ENCODE measurements around the gene CD8A.

Gene CD8A

DNA sequence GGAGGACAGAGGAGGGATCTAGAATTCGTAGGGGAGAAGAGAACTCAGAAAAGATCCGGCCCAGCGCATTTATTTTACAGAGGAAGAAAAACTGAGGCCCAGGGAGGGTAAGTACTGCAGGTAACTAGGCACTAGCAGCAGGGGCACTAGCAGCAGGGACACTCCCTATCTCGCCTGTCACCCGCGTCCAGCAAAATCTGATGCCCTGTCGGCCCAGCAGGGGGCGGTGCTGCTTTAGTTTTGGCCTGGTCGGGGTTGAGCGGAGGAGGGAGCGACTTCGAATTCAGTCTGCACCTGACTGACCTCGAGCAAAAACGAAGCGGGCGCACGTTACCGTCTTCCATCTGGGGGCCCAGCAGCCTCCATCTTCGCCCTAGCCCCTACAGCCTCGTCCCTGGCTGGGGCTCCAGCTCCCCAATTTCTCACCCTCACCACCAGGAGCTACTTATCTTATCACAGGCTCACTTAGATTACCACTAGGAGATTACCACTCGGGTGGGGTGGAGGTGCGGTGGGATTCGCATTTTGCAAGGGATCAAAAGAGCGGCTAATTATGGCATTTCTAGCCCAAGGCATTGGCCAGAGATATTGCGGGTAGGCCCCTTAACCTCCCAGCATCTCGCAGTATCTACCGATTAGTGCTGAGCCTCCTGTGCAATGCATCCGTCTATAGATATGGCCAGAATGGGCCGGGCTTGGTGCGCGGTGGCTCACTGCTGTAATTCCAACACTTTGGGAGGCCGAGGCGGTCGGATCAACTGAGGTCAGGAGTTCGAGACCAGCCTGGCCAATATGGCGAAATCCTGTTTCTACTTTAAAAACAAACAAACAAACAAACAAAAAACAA lies 17.8 kb upstream of the CD8A start:
- DNase-seq (ENCODE audit: low read depth, low spot score) = peak; percentile 26

DNA sequence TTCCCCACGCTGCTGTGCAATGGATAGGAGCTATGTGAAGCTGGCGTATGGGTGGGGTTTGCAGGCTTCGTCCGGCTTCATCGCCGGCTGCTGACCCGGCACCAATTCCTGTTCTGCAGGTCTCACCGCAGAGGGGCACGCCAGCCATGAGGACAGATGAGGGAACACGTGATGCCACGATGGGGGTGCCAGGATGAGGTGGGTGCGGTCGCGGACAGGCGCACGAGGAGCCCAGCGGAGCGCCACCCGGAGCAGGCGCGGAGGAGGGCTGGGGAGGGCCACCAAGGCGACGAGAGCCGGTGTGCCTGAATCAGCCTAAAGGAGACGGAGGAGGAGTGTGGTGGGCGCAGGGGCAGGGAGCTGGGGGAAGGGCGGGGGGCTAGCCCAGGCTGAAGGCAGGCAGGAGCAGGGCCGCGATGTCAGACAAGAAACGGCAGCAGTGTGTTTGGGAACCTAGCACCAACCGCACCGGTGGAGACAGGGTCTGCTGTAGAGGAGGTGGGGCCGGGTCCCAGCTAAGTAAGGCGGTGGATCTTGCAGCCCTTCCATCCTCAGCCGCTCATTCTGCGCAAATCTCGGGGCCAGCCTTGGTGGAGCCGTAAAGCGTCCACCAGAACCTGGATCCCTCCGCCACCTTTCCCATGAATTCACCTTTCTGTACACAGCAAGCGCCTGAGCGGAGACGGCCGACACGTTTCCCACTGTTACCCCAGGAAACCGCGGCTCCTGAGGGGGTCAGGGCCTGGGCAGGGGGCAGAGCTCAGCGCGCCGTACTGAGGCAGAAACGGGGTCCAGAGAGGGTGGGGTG lies 17.0 kb upstream of the CD8A start:
- DNase-seq (ENCODE audit: low read depth, low spot score) = no peak

DNA sequence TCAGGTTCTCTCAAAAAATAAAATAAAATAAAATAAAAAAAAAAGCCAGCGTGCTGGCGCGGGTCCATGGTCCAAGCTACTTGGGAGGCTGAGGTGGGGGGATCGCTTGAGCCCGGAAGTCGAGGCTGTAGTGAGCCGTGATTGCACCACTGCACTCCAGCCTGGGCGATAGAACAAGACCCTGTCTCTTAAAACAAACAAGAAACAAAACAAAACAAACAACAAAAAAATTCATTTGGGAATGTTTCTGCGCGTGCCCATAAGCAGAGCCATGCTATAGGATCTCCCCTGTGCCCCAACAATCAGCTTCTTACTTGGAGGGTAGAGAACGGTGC lies 16.4 kb upstream of the CD8A start:
- no peak for DNase-seq (ENCODE audit: low read depth, low spot score)

DNA sequence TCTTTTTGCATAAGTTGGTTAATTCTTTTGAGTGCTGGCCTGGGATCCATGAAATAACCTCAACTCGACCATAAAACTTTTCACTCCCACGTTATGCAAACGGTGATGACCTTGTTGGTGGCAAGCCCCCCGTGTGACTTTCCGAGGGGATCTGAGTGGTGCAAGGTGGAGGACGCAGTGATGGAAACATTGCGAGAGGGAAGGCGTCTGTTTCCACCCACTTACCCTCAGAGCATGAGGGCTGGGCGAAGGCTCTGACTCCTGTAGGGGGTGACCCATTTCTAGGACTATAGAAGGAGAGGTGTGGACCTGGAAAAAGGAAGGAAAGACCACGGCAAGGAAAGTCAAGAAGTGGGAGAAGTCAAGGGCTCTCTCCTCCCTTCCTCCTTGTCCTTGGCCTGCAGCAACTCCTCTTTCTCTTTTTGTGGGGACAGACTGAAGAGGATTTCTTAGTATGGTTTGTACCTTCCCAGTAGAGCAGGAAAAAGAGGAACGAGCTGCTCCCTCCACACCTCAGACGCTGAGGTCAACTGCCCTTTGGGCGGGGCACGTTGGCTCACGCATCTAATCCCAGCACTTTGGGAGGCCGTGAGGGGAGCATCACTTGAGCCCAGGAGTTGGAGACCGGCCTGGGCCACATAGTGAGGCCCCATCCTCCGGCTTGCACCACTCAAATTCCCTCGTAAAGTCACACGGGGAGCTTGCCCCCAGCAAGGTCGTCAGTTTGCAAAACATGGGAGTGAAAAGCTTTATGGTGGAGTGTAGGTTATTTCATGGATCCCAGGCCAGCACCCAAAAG lies 15.5 kb upstream of the CD8A start:
- no peak for DNase-seq (ENCODE audit: low read depth, low spot score)

DNA sequence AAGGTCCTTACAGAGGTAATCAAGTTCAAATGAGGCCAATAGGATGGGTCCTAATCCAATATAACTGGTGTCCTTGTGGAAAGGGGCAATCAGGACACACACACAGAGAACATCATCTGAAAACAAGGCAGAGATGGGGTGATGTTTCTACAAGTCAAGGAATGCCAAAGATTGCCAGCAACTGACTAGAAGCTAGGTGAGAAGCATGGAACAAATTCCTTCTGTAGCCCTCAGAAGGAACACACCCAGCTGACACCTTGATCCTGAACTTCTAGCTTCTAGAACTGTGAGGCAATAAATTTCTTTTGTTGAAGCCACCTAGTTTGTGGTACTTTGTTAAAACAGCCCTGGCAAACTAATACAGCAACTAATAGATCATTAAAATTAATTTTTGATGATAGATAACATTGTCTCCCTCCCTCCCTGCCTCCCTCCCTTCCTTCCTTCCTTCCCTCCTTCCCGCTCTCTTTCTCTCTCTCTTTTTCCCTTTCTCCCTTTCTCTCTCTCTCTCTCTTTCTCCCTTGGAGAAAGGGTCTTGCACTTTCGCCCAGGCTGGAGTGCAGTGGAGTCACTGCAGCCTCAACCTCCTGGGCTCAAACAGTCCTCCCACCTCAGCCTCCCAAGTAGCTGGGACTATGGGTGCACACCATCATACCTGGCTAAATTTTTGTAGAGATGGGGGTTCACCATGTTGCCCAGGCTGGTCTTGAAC lies 10.3 kb upstream of the CD8A start:
- no peak for DNase-seq (ENCODE audit: low read depth, low spot score)

DNA sequence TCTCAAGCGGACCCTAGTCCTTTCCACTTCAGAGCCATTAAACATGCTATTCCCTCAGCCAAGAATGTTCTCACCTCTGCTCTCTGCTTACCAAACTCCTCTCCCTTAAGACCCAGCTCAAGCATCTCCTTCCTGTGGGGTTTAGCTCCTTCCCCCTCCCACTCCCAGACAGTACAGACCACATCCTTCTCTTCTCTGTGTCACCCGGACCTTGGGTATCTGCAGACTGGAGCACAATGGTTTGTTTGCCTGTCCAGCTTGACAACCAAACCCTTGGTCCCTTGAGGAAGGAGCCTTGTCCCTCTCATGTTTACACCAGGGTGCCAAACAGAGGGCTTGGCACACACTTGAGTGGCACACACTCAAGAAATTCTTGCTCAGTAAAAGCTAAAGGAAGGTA lies 4.1 kb upstream of the CD8A start:
- DNase-seq (ENCODE audit: low read depth, low spot score) = no peak

DNA sequence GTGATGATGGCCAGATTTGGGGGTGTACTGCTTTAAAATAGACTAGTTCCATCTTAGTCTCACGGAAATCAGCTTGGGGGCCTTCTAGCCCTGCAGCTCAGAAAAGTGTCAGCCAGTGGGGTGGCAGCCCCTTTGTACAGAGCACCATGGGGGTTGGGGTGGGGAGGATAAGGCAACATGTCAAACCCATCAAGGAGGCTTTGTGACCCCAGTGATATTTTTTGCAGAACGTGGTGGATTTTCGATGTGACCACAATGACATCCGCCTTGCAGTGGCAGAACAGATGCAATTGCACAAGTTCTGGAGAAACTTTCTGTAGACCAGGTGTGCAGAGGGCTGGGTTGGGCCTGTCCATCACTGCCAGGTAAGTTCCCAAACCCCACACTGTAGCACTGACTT lies 3.0 kb upstream of the CD8A start:
- DNase-seq (ENCODE audit: low read depth, low spot score) = no peak

DNA sequence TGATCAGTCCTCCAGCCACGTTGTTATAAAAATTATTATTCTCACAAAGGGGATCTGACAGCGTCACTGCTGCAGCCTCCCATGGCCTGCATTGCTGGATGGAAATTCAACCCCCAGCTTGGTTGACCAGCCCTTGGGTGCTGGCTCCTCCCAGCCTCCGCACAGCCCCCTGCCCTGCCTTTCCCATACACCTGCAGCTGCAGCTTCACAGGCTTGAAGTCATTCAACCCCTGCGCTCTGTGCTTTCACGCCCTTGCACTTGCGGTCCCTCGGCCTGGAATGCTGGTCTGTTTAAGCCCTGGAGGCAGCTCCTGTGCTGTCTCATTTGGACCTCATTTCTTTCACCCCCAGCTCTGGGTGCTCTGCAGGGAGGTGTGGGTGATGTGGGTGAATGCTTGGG lies 860 bp upstream of the CD8A start:
- DNase-seq (ENCODE audit: low read depth, low spot score) = no peak

DNA sequence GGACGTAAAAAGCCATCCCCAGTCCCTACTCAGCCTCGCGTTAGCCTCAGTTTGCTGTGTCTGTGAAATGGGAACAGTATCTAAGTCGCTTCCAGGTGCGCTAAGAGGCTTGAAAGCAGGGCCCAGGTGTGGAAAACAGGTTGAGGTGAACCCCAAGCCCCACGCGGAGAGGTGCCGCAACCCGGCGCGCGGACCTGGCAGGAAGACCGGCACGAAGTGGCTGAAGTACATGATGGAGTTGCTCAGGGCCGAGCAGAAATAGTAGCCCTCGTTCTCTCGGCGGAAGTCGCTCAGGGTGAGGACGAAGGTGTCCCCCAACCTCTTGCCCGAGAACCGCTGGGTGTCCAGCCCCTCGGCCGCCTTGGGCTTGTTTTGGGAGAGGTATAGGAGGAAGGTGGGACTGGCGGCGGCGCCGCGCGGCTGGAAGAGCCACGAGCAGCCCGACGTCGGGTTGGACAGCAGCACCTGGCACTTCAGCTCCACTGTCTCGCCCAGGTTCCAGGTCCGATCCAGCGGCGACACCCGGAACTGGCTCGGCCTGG lies 508 bp downstream of the CD8A start:
- no peak for DNase-seq (ENCODE audit: low read depth, low spot score)

DNA sequence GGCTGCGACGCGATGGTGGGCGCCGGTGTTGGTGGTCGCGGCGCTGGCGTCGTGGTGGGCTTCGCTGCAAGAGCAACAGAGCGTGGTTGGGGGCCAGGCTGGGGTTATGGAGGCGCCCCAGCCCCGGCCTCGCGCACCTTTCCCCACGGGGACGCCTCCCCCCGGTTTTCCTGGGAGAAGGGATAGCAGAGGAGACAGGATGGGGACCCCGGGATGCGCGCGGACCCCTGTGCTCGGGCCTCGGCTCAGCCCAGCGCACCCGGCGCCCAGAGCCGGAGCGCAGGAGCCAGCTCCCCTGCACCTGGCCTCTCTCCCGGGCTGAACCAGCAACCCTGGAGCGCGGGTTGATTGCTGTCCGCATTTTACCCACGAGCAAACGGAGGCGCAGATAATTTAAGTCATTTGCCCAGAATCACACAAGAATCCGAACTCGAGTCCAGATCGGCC lies 1.0 kb downstream of the CD8A start:
- DNase-seq (ENCODE audit: low read depth, low spot score) = no peak

DNA sequence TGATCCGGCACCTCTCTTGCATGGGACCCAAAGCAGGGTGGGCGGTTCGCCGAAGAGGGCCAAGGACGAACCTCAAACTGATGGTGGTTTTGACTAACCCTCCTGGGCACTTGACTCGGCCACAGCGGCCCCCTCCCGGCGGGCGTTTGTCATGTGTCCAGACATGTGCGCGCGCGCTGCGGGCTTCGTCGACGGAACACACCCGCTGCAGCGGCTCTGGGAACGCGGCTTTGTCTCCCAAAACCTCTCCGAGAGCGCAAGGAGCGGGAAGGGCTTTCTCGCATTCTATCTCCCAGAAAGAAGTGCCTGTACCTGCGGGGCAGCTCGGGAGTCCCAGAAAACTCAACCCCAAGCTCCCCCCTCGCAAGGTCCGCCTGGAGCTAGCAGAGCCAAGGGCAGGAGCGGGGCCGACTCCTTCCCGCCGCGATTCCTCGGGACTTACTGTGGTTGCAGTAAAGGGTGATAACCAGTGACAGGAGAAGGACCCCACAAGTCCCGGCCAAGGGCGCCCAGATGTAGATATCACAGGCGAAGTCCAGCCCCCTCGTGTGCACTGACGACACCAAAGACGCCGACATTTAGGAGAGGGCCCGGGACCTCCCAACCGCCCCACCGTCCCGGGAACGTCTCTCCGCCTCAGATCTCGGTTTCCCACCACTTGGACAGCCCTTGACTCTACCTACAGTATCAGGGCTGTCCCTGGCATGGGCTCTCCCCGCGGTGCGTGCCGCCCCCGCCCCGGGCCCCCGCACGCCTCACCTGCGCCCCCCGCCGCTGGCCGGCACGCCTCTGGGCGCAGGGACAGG lies 1.6 kb downstream of the CD8A start:
- no peak for DNase-seq (ENCODE audit: low read depth, low spot score)

DNA sequence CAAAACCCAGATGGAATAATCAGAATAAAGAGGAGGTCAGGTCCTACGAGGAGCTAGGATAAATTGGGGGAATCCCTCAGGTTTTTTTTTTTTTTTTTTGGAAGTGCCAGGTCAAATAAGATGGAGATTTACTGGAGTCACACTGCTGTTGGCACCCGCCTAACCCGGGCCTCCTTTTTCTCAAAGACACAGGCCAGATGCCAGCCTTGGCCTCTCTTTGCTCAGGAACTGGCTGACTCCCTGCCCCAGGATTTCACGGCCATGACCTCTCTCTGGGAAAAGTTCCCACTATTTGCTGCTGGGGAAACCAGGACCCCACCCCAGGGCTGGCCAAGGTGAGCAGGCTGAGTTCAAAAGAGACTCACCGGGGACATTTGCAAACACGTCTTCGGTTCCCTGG lies 2.5 kb downstream of the CD8A start:
- DNase-seq (ENCODE audit: low read depth, low spot score) = no peak

DNA sequence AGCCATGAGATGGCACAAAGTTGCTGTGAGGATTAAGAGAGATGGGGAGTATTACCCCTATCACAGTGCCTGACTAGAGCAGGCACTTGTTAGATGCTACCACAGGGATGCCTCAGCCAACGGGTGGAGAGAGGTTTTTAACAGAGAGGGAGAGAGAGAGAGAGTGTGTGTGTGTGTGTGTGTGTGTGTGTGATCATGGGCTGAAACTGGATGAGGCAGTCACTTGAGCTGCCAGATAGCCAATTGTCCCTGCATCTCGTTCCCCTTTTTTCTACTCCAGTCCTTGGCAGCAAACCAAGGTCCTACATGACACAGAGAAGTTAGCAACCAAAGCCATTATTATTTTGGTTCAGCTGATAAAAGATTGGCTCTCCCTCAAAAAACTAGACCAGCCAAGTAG lies 3.0 kb downstream of the CD8A start:
- DNase-seq (ENCODE audit: low read depth, low spot score) = no peak

DNA sequence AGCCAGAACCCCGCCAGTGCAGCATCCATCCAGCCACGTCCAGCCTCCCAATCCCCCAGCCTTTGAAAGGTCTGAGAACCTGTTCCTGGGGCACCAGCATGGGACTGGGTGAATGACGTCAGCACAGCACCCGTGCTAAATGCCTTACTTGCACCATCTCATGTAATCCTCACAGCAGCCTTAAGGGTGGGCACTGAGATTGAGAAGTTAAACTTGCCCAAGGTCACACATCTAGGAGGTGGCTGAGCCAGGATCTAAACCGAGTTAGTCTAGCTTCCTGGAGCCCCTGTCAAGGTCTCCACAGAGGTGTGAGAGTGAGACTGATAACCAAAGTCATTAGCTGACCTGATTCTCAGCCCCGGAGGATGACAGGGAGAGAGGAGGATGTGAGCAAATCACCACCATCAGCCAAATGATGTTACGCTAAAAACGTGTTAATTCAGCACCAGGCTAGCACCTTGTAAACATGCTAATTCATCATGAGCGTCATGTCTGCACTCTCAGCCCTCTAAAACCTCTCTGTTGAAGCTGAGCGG lies 4.6 kb downstream of the CD8A start:
- DNase-seq (ENCODE audit: low read depth, low spot score) = no peak

DNA sequence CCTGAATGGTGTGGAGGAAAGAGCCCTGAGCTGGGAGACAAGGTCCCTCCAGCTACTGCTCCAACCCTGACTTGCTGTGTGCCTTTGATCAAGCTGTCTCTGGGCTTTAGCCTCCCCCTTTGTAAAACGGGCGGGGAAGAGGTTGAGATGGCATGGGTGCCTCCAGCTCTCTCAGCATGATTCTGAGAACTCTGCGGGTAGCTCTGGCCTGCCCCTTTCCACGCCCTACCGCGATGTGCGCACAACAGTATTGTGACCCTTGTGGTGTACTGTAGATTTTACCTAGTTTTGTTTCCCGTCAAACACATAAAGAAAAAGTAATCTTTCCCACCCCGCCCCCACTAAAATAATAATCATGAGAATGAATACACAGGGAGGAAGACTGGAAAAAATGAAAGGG lies 5.3 kb downstream of the CD8A start:
- no peak for DNase-seq (ENCODE audit: low read depth, low spot score)

DNA sequence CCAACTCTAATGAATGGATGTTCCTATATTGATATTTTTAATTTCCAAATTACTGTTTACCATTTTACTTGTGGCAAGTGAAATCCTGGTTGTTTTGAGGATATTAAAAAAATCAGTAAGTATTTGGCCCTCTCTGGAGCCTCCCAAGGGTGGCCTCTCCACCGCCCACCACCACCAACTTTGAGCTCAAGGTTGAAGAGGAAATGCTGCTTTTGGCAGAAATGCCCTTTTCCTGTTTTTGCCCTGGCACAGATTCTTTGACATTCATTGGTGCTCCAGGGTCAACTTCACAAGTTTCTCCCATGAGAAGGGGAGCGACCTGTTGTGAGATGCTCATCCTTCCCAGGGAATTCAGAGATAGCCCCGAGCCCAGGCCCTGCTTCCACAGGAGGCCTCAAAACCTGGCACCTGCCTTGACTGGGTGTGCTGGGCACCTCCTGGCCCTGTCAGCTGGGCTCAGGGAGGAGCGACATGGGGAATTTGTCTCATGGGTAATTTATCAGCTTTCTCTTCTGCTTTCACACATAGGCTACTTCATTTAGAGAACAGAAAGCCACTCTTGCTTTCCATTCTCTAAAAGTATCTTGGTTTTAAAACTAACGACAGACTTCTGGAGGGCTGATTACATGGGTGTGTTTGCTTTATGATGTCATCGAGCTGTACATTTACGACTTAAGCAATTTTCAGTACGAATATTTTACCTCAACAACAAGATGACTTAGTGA lies 6.9 kb downstream of the CD8A start:
- no peak for DNase-seq (ENCODE audit: low read depth, low spot score)

DNA sequence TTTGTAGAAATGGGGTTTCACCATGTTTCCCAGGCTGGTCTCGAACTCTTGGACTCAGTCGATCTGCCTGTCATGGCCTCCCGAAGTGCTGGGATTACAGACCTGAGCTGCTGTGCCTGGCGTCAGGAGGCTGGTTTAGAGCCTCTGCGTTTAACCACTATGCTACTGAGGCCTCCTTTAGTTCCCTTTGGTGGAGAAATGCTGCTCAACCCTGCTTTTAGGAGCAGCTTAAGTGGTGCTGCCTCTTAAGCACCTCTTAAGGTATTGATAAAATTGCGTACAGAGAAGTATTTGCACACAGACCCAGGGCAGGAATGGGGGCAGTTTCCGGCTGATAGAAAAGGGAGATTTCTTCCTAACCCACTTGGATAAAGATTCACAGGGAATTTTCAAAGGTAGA lies 8.0 kb downstream of the CD8A start:
- DNase-seq (ENCODE audit: low read depth, low spot score) = no peak

DNA sequence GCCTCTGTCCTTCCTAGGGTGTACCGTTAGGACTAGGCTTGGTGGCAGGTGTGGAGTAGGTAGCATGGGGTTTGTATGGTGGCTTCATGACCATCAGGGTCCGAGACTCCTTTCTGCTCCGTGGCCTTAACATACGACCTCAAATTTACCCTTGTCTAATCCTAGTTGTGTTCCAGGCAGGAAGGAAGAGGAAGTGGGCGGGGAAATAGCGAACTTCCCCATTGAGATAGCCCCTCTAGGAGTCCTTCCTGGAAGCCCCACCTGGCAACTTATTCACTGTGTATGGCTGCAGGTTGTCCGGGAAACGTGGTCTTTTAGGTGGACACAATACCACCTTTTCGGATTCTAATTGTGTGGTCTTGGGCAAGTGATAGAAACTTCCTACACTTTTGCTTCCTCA lies 9.3 kb downstream of the CD8A start:
- DNase-seq (ENCODE audit: low read depth, low spot score) = no peak

DNA sequence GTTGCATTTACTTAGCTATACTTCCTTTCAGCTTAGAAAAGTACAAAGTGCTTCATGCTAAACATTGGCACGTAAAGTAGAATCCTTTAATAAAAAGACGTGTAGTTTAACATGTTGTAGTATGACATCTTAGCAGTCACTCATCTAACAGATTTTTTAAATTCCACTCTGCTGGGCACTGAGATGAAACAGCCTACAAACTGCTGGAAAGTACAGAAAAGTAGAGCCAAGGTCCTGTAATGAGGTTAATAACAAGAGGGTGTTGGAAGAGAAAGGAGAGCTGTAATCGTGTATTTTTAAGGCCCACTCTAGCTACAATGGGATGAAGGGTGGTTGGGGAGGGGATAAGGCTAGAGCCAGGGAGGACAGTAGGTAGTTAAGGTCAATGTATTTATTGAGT lies 10.7 kb downstream of the CD8A start:
- no peak for DNase-seq (ENCODE audit: low read depth, low spot score)

DNA sequence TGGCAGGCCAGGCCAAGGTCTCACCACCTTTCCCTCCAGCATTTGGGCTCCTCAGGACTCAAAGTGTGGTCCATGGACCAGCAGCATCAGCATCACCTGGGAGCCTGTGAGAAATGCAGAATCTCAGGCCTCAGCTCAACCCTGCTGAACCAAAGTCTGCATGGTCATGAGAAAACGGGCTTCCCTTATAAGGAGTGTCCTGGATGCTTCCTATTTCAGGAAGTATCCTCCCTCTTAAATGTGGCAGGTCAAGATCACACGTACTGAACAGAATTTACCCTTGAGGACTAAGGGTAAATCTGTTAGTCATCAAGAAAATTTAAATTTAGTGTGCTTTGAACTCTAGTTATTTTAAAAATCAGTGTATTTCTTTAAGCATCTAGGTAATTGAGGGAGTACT lies 11.8 kb downstream of the CD8A start:
- DNase-seq (ENCODE audit: low read depth, low spot score) = no peak

All from smooth muscle cell of the brain vasculature (primary cell).